Measurements from ENCODE around the gene ATE1. TPM values are rescaled to one million over a fixed set of nuclear protein-coding genes. Genes with fewer than 3 reads are reported as not detected.

Gene ATE1
- total and polyA plus RNA-seq, 10 of the 15 experiments (the other 5 are each of a cell fraction or from before 2014, with no cell fraction given) = 4.3 to 22.7 (median 15.9) TPM

DNA sequence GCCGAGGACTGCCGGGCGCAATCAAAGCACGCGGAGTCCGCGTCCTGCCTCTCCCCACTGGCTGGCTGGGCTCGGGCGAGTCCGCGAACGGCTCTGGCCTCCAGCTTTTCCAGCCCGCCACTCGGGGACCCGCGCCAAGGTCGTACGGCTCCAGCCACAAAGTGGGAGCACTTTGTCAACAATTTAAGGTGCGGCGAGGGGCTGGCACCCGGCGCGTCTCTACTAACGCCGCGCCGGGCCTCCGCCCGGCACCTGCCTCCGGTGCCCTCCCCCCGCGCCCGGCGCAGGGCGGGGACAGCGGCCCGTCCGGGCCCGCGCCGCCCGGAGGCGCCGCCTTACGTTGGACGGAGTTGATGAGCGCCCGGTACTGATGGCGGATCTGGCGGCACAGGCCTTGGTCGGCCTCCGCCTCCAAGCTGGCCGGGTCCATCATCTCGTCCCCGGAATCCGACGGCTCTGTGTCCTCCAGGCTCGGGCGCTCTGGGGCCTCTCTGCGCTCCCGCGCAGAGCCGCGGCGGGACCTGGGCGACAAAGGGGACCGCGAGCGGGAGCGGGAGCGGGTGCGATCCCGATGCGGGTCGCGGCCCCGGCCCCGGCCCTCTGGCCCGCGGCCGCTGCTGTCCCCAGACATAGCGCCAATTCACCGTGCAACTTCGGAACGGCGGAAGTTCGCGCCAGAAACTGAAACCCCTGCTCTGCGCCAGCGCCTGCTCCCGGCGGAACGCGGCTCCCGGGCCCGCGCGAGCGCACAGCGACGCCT, 46.9 kb upstream of the ATE1 start, which contains the start of gene NSMCE4A (continued):
- TF ChIP-seq FOS (IDR thresholded peaks at IDR 0.05; ENCODE audit: borderline replicate concordance, extremely low read depth, insufficient read length) (no peak), SPI1 (IDR thresholded peaks at IDR 0.05; ENCODE audit: borderline replicate concordance, insufficient read depth, low read depth, low read length) (no peak), NRF1 (conservative IDR thresholded peaks at IDR 0.05; ENCODE audit: low read depth, low read length) (no peak), TAF1 (IDR thresholded peaks at IDR 0.05; ENCODE audit: borderline replicate concordance, low read depth, low read length) (peak; percentile 85), ZNF274 (IDR thresholded peaks at IDR 0.05; ENCODE audit: insufficient read depth, insufficient read length) (no peak), RAD51 (IDR thresholded peaks at IDR 0.05) (no peak)

DNA sequence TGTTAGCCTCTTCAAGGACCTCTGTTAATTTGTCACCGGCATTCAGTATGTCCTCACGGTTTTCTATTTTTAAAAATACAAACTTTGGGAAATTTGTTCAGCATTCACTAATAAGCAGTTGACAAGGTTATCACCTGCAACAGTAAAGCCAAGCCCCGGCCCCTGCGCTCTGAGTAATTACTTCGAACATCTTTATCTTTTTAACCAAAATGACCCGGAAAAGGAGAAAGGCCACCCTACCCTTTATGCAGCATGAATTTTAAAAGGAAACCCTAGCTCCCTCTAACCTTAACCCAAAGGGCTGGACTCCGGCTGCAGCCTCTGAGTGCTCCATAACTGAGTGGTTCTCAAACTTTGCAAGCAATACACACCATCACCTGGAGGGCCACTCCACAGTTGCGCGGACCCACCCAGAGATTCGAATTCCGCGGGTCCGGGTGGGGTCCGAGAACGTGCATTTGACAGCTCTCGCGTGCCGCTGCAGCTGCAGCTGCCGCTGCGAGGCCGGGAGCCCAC, 46.2 kb upstream of the ATE1 start:
- Histone ChIP-seq H3K79me2 (ENCODE audit: control insufficient read depth, insufficient read depth, low read length) (peaks cover 21% of the 10 kb centered on the region), H3K27ac (ENCODE audit: control insufficient read depth, insufficient read depth) (no peak overlapping the region; the same call in 1 of the 2 replicates), H3K4me2 (ENCODE audit: control insufficient read depth, insufficient read depth) (peak overlapping the region; percentile 72), H3K4me3 (peak overlapping the region; percentile 95), H3K9ac (ENCODE audit: control insufficient read depth, insufficient read depth, low read length) (peak overlapping the region; percentile 92), H2AFZ (ENCODE audit: control insufficient read depth, low read depth, low read length) (peak overlapping the region; percentile 73), H3K9me3 (replicated peaks; ENCODE audit: control insufficient read depth, insufficient read depth, low read length) (peaks cover 5% of the 10 kb centered on the region; the same call in 2 of the 3 replicates), H3K36me3 (ENCODE audit: control insufficient read depth in 2 of 2, insufficient read depth in 2 of 2, low read length in 1 of 2) (peaks cover 2 to 7% of the 10 kb centered on the region in 2 experiments; a peak in 3 of 4 replicates), H4K20me1 (ENCODE audit: control insufficient read depth, insufficient read depth) (no peaks in the 10 kb centered on the region), H3K27me3 (replicated peaks in 1 of 2; ENCODE audit: control insufficient read depth in 2 of 2, insufficient read depth in 2 of 2, low read length in 1 of 2) (no peaks in the 10 kb centered on the region), H3K4me1 (ENCODE audit: control insufficient read depth, insufficient read depth, low read length) (no peaks in the 10 kb centered on the region)
- ATAC-seq (peak; percentile 46), FAIRE-seq (no peak), DNase-seq (ENCODE audit: low read depth, low spot score) (no peak)
- intact Hi-C loops (cut with micrococcal nuclease; ENCODE audit: unreplicated experiment) = loop anchor here (2.0 kb wide), 1 partner anchor 45 kb away; the partner anchor contains the start of gene ATE1
- in situ Hi-C loops (cut with MboI) = no loop called here
- ChIA-PET POLR2A (interaction anchor here (0.6 to 1.7 kb wide), 2 partner anchors 46 to 214 kb away, joined by 3 to 4 read pairs; partner anchors contain the start of gene ATE1), CTCF (interaction anchor here (0.8 kb wide), 1 partner anchor 73 kb away, joined by 3 read pairs; no protein-coding TSS in a partner anchor), RAD21 (ENCODE audit: unreplicated experiment) (no interaction called here), SMC1A (ENCODE audit: uncharacterized antibody, unreplicated experiment) (no interaction called here)
- no TSS peak for BruUV-seq (replicated peaks)
- WGBS (ENCODE audit: insufficient coverage, insufficient replicate concordance, low lambda C conversion rate, missing lambda C conversion rate) = 10% methylated on average over 21 of the region's 21 CpGs
- TF ChIP-seq CHD1 (IDR thresholded peaks at IDR 0.05; ENCODE audit: low read depth, low read length) (no peak), SPI1 (IDR thresholded peaks at IDR 0.05; ENCODE audit: borderline replicate concordance, insufficient read depth, low read depth, low read length) (no peak), KLF5 (IDR thresholded peaks at IDR 0.05; ENCODE audit: partially characterized antibody) (no peak), BCLAF1 (IDR thresholded peaks at IDR 0.05) (no peak), MAX (IDR thresholded peaks at IDR 0.05; ENCODE audit: low read depth, low read length) (0 out of 2 replicates have a peak, but pooled peaks have one; percentile 57), E2F4 (IDR thresholded peaks at IDR 0.05; ENCODE audit: low read depth, low read length) (peak; percentile 85), RFX5 (IDR thresholded peaks at IDR 0.05; ENCODE audit: low read depth, low read length) (no peak)
- TF ChIP-seq, protein P1, sequence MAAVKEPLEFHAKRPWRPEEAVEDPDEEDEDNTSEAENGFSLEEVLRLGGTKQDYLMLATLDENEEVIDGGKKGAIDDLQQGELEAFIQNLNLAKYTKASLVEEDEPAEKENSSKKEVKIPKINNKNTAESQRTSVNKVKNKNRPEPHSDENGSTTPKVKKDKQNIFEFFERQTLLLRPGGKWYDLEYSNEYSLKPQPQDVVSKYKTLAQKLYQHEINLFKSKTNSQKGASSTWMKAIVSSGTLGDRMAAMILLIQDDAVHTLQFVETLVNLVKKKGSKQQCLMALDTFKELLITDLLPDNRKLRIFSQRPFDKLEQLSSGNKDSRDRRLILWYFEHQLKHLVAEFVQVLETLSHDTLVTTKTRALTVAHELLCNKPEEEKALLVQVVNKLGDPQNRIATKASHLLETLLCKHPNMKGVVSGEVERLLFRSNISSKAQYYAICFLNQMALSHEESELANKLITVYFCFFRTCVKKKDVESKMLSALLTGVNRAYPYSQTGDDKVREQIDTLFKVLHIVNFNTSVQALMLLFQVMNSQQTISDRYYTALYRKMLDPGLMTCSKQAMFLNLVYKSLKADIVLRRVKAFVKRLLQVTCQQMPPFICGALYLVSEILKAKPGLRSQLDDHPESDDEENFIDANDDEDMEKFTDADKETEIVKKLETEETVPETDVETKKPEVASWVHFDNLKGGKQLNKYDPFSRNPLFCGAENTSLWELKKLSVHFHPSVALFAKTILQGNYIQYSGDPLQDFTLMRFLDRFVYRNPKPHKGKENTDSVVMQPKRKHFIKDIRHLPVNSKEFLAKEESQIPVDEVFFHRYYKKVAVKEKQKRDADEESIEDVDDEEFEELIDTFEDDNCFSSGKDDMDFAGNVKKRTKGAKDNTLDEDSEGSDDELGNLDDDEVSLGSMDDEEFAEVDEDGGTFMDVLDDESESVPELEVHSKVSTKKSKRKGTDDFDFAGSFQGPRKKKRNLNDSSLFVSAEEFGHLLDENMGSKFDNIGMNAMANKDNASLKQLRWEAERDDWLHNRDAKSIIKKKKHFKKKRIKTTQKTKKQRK (IDR thresholded peaks at IDR 0.05; ENCODE audit: low read depth, low read length) = no peak

Measured in GM12878 (cell line).